Femur (tissue), 1 donor: ENCODE measurements around the gene PRKCI.

Experiments
- DNase-seq: peaks from one replicate; pipeline ENCODE4 v3.0.0-alpha.2; 2017

Gene PRKCI

DNA sequence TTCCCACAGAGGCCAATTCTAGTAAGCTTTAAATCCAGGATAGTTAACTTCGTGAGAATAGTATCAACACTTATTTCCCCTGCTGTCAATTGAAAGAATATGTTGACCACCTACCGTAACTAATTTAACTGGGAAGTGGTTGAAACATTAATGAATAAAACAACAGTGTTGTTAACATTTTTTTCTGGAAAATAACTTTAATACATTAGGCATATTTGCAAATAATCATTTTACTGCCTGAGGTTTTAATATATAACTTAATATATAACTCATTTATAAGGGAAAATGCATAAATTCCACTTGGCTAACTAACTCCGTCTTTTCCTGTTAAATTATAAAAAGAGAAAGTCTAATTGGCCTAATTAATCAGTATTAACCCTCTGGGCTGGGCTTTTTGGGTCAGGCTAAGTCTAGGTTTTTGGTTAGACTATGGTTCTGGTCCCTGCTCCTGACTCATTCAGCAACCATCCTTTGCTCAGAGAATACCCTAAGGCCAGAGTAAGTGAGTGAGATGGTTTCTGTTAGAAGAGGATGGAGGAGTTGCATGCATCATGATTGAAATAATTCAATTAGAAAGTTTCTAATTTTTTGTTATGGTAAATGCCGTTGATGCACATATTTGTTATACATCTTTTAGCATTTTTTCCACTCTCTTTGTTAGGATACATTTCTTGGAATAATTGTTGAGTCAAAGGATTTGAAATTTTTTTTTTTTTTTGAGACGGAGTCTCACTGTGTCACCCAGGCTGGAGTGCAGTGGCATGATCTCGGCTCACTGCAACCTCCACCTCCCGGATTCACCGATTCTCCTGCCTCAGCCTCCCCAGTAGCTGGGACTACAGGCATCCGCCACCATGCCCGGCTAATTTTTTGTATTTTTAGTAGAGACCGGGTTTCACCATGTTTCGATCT is 124.5 kb downstream of the PRKCI start:
- DNase-seq = no peak

DNA sequence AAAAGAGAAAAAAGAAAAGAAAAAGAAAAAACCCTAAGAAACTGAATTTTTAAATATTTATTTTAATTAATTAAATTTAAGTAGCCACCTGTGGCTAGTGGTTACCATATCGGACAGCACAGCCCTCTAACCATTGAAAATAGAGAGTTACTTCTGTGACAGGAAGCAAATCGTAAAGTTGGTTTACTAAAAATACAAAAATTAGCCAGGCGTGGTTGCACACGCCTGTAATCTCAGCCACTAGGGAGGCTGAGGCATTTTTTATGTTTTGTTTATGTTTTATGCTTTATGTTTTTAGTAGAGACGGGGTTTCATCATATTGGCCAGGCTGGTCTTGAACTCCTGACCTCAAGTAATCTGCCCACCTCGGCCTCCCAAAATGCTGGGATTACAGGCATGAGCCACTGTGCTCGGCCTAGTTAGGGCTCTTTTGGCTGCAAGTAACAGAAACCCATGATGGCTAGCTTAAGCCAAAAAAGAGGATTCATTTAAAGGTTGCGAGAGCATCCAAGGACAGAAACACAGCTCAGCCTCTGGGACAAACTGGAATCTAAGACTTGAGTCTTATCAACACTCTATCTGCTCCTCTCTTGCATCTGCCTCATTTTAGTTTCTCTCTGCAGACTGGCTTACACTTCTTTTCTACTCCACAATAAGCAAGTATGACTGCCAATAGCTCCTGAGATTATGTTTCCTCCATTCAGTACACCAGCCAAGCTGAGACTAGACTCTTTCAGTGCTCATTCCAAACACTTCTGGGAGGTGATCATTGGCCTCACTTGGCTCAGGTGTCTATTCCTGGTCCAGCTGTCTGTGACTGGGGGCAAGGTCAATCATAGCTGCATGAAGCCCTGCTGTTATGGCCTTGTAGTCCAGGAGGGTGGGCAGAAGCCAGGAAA is 128.5 kb downstream of the PRKCI start:
- no peak for DNase-seq

DNA sequence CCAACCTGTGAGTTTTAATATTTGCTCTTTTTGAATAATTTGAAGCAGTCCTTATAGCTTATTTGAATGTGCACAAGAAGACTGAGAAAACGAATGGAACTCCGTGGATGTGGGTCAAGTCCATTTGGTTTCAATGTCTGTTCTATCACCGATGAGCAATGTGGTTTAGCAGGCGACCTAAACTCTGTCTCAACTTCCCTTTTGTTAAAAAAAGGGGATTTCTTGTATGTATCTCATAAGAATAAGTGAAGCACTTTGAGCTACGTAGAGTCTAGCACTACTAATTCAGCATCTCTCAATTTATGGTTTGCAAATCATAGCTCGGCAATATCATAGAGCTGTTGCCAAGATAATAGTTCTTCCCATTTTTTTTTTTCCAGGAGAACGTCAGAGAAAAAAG is 130.7 kb downstream of the PRKCI start:
- no peak for DNase-seq

DNA sequence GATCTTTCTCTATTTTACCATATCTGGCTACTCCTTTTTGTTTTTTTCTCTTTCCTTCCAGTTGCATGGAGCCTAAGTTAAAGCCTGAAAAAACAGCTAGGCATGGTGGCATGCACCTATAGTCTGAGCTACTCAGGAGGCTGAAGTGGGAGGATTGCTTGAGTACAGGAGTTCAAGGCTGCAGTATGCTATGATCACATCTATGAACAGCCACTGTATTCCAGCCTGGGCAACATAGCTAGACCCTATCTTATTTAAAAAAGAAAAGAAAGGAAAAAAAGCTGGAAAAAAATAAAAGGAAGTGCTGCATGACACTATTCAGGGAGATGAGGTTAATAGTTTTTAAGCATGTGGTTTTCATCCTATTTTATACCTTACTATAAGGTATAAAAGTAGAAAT is 131.3 kb downstream of the PRKCI start:
- DNase-seq = no peak

DNA sequence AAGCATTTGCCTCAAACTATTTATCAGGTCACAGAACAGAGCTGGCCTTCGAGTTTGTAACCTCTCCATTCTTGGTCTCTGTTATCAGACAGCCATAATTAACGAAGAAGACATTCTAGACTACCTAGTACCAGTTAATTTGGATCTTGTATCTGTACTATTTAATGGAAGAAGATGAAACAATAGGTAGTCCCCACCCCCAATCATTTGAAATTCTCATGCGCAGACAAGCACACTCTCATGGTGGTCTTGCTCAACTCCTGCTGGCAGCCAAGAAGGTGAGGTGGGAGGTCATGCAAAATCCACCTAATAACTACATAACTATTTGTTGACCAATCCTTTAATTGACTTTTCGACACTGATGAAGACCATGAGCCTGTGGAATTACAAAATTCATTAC is 132.5 kb downstream of the PRKCI start:
- DNase-seq = no peak
